Muscle layer of colon (tissue), 2 donors: ENCODE data around the gene CNN3.

Experiments used
- H3K27ac ChIP-seq: one replicate; pipeline ENCODE4 v1.7.0; 2013; ENCODE audit warnings: low read depth, mild to moderate bottlenecking, low read length, moderate library complexity
- H3K27me3 ChIP-seq, 2 donors: one replicate each; pipeline ENCODE4 v1.7.0; 2013; ENCODE audit warnings: low read length in 2 of 2, mild to moderate bottlenecking in 2 of 2; ENCODE audit not compliant: insufficient read depth in 2 of 2, control insufficient read depth in 1 of 2
- H3K36me3 ChIP-seq: one replicate; pipeline ENCODE4 v1.7.0; 2013; ENCODE audit warnings: mild to moderate bottlenecking, low read length; ENCODE audit not compliant: insufficient read depth
- H3K4me1 ChIP-seq: one replicate; pipeline ENCODE4 v1.7.0; 2013; ENCODE audit warnings: mild to moderate bottlenecking, low read length; ENCODE audit not compliant: insufficient read depth
- H3K4me3 ChIP-seq, 2 donors: one replicate each; pipeline ENCODE4 v1.7.0; 2013; ENCODE audit warnings: low read length in 2 of 2, low read depth in 1 of 2, mild to moderate bottlenecking in 1 of 2, moderate library complexity in 1 of 2
- H3K9ac ChIP-seq: one replicate; pipeline ENCODE4 v1.7.0; 2013; ENCODE audit warnings: low read length
- H3K9me3 ChIP-seq: one replicate; pipeline ENCODE4 v1.7.0; 2013; ENCODE audit warnings: mild to moderate bottlenecking, low read length
- donor health status: abdominal sarcoma.
- donor health status: Adenocarcinoma of cecum.

CNN3 gene

DNA sequence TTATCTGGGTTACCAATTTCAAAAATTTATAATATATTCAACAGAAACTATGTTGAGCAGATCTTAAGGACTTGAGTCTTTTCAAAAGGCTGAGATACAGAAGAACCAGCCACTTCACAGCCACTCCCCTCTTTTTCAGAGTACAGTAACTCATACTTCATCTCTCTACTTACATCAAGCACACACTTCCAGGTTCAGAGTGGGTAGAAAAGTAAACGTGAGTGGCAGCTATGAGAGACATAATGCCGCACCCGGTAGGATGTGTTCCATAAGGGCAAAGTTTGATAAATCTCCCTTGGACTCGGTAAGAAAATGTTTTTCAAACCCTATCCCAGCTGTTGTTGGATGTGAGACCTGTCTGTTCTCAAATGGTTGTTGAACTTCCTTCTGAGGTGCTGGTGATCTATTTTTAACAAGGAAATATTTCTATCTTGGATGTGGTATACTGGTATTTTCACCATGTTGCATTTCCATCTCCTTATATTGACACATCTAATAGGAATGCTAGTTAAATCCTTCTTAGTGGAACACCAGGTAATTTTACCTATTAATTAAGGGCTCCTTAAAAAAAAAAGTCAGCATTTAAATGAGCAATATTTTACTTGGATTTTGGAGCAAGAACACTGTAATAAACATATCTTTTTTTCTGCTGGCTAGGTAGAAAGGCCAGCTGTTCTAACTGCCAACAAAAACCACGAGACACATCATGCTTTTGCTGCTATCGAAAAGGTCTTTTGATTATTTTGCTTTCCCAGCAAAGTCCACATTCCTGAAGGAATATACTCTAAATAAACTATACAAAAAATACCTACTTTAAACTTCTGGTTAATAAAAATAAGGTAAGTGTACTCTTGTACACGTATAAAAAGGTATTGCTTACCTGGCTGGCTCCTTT lies 28.2 kb downstream of the CNN3 start:
- no peaks in the 10 kb centered on the region for H3K27me3 ChIP-seq
- peak overlapping the region; percentile 27 for H3K27ac ChIP-seq
- H3K4me1 ChIP-seq: peaks cover 30% of the 10 kb centered on the region
- no peaks in the 10 kb centered on the region for H3K9me3 ChIP-seq
- peaks cover 26% of the 10 kb centered on the region for H3K36me3 ChIP-seq
- no peak overlapping the region for H3K4me3 ChIP-seq
- H3K9ac ChIP-seq: no peak overlapping the region

GRCh38 chr1:94895518-94895917 lies 31.4 kb downstream of the CNN3 start:
- no peak overlapping the region for H3K9ac ChIP-seq
- H3K36me3 ChIP-seq: peaks cover 25% of the 10 kb centered on the region
- no peaks in the 10 kb centered on the region for H3K27me3 ChIP-seq
- no peaks in the 10 kb centered on the region for H3K9me3 ChIP-seq
- no peak overlapping the region for H3K27ac ChIP-seq
- no peak overlapping the region for H3K4me3 ChIP-seq
- H3K4me1 ChIP-seq: peaks cover 18% of the 10 kb centered on the region

DNA sequence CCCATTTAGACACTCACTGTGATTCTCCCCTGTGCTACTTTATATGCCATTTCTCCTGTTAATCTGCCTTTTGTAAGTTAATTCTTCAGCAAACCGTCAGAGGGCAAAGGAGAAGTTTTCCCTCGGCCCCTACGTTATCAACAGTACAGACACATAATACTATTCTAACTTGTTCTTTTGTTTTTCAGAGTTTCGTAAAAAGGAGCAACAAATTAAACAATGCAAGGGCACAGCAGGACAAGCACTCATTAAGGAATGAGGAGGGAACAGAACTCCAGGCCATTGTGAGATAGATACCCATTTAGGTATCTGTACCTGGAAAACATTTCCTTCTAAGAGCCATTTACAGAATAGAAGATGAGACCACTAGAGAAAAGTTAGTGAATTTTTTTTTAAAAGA lies 32.3 kb downstream of the CNN3 start:
- Histone ChIP-seq H3K4me3 (no peak overlapping the region), H3K36me3 (peaks cover 23% of the 10 kb centered on the region), H3K27ac (no peak overlapping the region)

DNA sequence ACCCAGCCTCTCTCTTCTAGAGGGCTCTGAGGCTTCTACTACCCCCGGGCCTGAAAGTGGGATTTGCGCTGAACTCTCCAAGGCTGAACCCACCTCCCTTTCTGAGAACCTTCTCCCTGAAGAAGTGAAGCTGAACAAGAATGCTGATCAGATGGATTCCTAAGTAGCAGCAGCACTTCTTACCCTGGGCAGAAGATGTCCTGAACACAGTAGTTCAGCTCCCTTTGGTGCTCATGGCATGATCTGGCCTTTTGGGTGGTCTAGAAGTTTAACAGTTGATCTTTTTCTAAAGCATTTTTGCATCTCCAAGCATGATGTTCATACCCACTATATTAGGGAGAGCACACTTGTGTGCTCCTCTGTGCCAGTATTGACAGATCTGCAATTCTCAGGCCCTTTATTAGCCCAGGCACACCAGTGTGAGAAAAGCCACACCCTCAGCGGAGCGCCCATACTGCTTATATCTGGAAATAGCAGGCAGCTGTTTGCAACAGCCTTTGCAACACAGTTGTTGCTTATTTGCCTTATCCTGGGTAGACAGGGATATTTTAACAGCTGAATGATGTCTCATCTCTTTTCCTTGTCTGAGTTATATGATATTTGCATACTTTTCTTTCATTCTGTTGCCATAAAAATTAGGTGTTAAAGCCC lies 34.2 kb downstream of the CNN3 start:
- Histone ChIP-seq H3K27me3 (no peaks in the 10 kb centered on the region), H3K27ac (no peak overlapping the region), H3K9ac (no peak overlapping the region), H3K4me1 (no peaks in the 10 kb centered on the region), H3K4me3 (no peak overlapping the region), H3K36me3 (peaks cover 19% of the 10 kb centered on the region), H3K9me3 (no peaks in the 10 kb centered on the region)

More for the DNA sequence above, 32.3 kb downstream of the CNN3 start:
- Histone ChIP-seq H3K4me1 (peaks cover 11% of the 10 kb centered on the region), H3K27me3 (no peaks in the 10 kb centered on the region), H3K9me3 (no peaks in the 10 kb centered on the region), H3K9ac (no peak overlapping the region)

DNA sequence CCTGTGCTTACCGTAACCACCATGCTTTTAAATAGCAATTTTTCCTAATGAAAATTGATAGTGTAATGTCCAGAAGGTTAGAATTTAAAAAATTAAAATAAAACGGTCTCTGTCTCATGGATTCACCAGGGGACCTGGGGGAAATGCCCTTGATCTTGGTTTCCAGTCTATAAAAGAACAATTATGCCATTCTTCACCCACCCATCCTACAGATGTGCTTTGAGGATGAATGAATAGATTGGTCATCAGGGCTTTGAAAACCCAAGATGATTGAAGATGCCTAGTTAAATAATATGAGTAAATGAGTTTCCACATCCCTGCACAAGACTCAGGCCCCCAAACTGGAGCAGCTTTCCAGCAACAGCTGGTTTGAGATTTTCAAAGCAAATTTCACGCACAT lies 38.7 kb downstream of the CNN3 start:
- no peak overlapping the region for H3K9ac ChIP-seq
- no peaks in the 10 kb centered on the region for H3K9me3 ChIP-seq
- peaks cover 15% of the 10 kb centered on the region for H3K4me1 ChIP-seq
- H3K27ac ChIP-seq: no peak overlapping the region
- H3K27me3 ChIP-seq: no peaks in the 10 kb centered on the region
- H3K36me3 ChIP-seq: peaks cover 3% of the 10 kb centered on the region
- H3K4me3 ChIP-seq: no peak overlapping the region

GRCh38 chr1:94887603-94888171 lies 39.2 kb downstream of the CNN3 start:
- H3K9me3 ChIP-seq: no peaks in the 10 kb centered on the region
- H3K9ac ChIP-seq: no peak overlapping the region
- H3K27ac ChIP-seq: no peak overlapping the region
- peaks cover 2% of the 10 kb centered on the region for H3K36me3 ChIP-seq
- H3K4me3 ChIP-seq: no peak overlapping the region
- no peaks in the 10 kb centered on the region for H3K27me3 ChIP-seq
- peaks cover 15% of the 10 kb centered on the region for H3K4me1 ChIP-seq

GRCh38 chr1:94887106-94887505 lies 39.8 kb downstream of the CNN3 start:
- Histone ChIP-seq H3K27ac (no peak overlapping the region), H3K36me3 (no peaks in the 10 kb centered on the region), H3K9me3 (no peaks in the 10 kb centered on the region), H3K4me1 (peaks cover 15% of the 10 kb centered on the region), H3K27me3 (no peaks in the 10 kb centered on the region), H3K9ac (no peak overlapping the region), H3K4me3 (no peak overlapping the region)

GRCh38 chr1:94886361-94886760 lies 40.5 kb downstream of the CNN3 start:
- Histone ChIP-seq H3K36me3 (no peaks in the 10 kb centered on the region), H3K9ac (no peak overlapping the region), H3K27ac (no peak overlapping the region), H3K9me3 (no peaks in the 10 kb centered on the region), H3K4me3 (no peak overlapping the region), H3K4me1 (peaks cover 15% of the 10 kb centered on the region), H3K27me3 (no peaks in the 10 kb centered on the region)

- H3K9me3 ChIP-seq: no peaks in the 10 kb centered on the region
- H3K36me3 ChIP-seq: no peaks in the 10 kb centered on the region
- H3K4me1 ChIP-seq: peaks cover 15% of the 10 kb centered on the region
- peak overlapping the region in 1 of 2 donors; percentile 20 for H3K4me3 ChIP-seq
- peak overlapping the region; percentile 89 for H3K27ac ChIP-seq
- no peaks in the 10 kb centered on the region for H3K27me3 ChIP-seq
- H3K9ac ChIP-seq: peak overlapping the region; percentile 4
Measured at GRCh38 chr1:94884507-94884906, 42.4 kb downstream of the CNN3 start.

GRCh38 chr1:94884106-94884505 lies 42.8 kb downstream of the CNN3 start:
- no peaks in the 10 kb centered on the region for H3K9me3 ChIP-seq
- peaks cover 15% of the 10 kb centered on the region for H3K4me1 ChIP-seq
- H3K27ac ChIP-seq: peak overlapping the region; percentile 89
- peak overlapping the region; percentile 4 for H3K9ac ChIP-seq
- no peaks in the 10 kb centered on the region for H3K36me3 ChIP-seq
- peak overlapping the region; percentile 0 to 20 for H3K4me3 ChIP-seq
- no peaks in the 10 kb centered on the region for H3K27me3 ChIP-seq

DNA sequence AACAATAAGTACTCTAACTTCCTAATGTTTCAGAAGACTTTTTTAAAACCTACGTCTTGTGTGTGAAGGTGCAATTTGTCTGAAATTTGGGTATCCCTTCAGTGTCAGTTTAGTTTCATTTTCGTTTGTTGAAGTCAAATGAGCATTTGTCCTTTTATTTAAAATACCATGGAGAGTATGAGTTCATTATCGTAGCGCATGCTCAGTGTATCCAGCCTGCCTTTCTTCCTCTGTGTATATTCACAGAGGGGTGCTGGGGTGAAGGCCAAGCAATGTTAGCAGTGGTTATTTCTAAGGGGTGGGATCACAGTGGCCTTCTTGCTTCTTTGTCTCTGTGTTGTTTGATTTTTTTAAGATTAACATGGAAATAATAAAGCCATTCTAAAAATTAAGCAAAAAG lies 43.2 kb downstream of the CNN3 start:
- peaks cover 15% of the 10 kb centered on the region for H3K4me1 ChIP-seq
- no peak overlapping the region for H3K27ac ChIP-seq
- peak overlapping the region in 1 of 2 donors; percentile 0 for H3K4me3 ChIP-seq
- H3K9me3 ChIP-seq: no peaks in the 10 kb centered on the region
- H3K9ac ChIP-seq: peak overlapping the region; percentile 4
- H3K36me3 ChIP-seq: no peaks in the 10 kb centered on the region
- H3K27me3 ChIP-seq: no peaks in the 10 kb centered on the region
